ENCODE results near the gene EPC1. TPM values are rescaled to one million over a fixed set of nuclear protein-coding genes. Genes with fewer than 3 reads are reported as not detected.
A peak's percentile ranks its signal among the peaks of the same experiment; 100 is the strongest.
"Not testable (repeated sequence)": the region's sequence is repeated elsewhere in the genome, so short reads cannot be mapped to it uniquely, and the experiment has no call there.

EPC1 gene
- polyA plus RNA-seq, 12 donors: 37.8 to 108 (median 46.7) TPM

GRCh38 chr10:32374605-32375004 lies 27.6 kb upstream of the EPC1 start:
- DNase-seq: no peak

DNA sequence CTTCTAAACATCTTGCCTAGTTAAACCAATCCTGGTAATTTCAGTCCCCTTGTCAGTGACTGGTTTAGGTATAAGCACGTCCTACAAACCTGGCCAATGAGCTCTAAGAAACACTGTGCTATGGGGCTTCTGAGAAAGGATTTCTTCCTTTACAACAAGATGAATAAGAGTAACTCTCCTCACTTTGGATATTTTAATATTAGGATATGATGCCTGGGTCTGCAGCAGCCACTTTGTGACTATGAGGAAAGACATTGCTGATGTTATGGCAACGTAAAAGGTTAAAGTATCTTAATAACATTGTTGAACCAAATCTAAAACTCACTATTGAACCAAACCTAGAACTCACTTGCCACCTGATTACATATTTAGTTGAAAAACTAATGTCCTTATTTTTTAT lies 26.5 kb upstream of the EPC1 start:
- DNase-seq: no peak

DNA sequence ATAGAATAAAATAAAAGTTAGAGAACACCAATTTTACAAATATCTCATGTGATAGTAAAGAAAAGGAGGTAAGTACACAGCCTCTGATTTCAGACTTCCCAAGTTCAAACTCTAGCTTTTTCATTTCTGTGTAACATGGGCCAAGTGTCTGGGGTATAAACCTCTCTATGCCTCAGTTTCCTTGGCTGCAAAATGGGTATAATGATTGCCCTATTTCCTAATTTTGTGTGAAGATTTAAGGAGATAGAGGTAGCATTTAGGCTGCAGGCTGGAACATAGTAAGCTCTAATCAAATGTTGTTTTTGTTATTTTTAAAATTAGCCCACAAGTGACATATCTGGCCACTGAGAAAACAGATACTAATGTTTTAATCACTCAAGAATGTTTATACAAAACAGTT lies 26.1 kb upstream of the EPC1 start:
- DNase-seq: no peak

DNA sequence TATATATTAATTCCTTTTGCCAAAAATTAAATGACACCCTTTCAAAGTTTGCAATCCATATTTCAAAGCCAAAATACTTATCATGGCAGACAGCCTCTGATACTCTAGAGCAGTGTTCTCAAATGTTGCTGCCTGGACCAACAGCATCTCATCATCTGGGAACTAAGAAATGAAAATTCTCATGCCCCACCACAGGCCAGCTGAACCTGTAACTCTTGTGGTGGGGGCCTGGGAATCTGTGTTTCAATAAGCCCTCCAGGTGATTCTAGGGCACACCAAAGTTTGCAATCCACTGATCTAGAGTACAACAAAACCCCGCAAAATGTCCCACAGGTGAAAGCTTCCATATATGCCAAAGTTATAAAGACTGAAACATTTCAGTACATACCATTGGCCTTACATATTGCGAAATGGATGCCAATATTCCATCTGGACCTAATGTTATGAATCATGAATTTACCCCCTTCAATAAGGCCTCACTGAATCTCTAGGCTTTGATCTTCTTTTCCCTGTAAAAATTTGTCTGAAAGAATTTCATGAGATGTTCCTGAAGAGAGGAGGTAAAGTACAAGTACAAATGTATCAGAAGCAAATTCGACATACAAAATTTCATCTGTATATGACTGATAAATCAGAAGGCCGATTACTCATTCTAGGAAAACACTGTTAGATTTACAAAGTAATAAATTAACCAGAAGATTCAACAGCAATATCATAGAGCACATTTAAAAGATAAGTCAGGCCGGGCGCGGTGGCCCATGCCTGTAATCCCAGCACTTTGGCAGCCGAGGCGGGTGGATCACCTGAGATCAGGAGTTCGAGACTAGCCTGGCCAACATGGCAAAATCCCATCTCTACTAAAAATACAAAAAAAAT lies 25.3 kb upstream of the EPC1 start:
- no peak for DNase-seq

DNA sequence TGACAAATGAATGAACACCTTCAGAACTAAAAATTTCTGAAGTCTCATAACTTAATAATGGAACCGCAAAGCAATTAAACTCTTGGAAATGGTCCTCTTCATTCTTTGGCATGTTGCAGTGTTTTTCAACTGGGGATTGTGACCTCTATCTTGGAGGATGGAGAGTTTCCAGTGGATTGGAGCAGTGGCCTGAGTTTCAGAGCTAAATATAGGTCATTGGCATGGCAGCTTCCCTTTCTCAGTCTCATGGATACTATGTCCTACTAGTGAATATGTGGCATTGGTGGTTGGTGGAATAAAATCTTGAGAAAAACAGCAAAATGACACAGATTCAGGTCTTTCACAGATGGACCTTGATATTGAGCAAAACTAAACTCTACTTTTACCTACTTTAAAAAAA lies 24.1 kb upstream of the EPC1 start:
- DNase-seq: no peak

DNA sequence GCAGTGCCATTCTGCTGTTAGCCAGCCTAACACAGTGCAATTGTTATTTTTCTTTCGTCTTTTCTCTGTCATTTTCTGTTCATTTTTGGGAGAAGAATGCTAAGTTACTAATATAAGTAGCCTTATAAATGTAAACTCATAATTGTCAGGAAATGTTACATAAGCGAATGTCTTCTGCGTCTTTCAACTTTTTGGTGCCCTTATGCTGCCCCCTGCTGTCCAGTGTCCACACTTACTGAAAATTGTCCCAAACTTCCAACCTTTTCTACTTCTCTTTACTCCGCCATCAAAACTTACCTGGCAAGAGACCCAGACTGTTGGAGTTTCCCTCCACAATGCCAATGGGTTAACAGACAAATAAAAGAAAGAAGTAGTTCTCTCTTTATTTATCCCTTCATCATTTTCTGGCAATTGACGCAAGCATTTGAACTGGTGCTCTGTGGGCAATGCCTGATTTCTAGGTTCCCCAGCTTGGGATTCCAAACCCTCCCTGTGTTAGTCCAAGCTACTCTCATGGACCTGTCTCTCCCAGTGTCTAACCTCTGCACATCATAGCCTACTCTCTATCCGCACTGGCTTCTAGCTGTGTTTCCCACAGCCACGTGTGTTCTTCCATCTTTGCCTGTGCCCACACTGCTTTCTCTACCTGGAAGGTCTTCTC lies 21.0 kb upstream of the EPC1 start:
- DNase-seq: peak; percentile 79

- DNase-seq: no peak
These were observed 19.6 kb upstream of the EPC1 start for GRCh38 chr10:32366588-32366987.

GRCh38 chr10:32366111-32366510 lies 19.2 kb upstream of the EPC1 start:
- no peak for DNase-seq

DNA sequence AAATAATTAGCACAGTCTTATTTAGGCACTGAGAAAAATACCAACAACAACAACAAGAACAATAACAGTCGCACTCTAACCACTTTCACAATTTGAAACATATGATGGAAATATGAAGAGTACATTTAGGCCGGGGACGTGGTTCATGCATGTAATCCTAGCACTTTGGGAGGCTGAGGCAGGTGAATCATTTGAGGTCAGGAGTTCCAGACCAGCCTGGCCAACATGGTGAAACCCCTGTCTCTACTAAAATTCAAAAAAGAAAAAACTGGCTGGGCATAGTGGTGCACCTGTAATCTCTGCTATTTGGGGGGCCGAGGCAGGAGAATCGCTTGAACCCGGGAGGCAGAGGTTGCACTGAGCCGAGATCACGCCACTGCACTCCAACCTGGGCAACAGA lies 18.4 kb upstream of the EPC1 start:
- not testable (repeated sequence) for DNase-seq

DNA sequence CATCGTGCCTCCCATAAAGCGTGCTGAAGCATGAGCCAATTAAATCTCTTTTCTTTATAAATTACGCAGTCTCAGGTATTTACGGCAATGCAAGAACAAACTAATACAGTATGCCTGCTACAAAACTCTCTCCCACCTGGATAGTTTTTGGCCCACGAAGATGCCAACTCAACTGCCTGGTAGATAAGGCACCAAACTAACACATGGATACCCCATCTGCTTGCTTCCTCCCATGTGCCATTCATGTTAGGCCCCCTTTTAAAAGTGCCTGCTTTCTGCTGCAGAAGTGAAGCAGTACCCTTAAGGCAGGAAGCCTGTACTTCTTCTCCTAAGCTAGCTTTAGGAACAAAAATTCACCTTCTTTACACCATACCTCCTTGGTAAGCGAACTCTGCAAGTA lies 15.6 kb upstream of the EPC1 start:
- no peak for DNase-seq

DNA sequence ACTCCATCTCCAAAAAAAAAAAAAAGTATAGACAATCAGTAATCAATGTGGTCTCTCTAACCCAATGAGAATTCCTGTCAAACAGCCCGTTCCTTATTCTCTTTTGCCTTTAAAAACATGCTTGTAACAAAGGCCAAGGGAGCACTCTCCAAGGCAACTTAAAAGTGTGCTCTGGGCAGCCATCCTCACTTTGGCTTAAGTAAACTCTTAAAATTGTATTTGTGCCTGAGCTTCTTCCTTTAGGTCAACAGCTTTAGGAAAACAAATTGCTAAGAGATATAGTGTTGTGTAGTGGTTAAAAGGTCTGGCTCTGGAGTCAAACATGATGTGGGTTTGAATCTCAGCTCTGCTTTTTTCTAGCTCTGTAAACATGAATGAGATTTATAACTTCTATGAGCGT lies 13.9 kb upstream of the EPC1 start:
- DNase-seq: no peak

DNA sequence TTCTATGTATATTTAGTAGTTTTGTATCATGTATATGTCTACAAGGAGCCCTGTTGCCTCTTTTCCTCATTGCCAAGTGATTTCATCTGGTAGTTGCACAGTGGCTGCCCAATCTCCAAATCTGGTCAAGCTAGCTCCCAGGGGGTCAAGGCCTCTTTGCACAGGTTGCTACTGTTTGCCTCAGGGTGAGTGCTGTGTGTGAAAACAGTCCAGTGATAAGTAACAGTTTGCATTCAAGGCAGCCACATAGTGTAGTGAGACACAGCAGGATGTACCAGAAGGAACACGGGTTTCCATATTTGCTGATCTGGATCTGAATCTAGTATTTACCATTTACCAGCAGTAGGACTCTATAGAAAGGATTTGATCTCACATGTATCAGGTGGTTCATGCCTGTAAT lies 13.3 kb upstream of the EPC1 start:
- no peak for DNase-seq

DNA sequence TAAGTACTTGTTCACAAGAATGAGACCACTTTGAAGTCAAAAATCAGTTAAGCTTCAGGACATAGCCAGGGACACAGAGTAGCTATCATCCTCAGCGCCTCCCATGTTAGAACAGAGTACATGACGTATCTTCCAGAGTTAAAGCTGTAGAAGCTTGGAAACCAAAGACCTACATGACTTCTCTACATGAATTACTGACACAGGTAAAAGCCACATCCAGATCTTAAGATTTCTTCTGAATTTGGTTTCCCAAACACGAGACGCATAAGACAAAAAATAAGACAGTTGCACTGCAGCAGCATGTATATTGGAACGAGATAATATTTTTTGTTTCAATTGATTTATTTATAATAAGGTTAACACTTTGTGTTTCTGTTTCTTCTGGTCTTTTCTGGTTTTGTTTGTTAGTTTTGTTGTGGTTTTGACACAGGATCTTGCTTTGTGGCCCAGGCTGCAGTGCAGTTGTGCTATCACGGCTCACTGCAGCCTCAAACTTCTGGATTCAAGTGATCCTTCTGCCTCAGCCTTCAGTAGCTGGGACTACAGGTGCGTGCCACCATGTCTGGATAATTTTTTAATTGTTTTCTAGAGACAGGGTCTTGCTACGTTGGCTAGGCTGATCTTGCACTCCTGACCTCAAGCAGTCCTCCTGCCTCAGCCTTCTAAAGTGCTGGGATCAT lies 10.2 kb upstream of the EPC1 start:
- DNase-seq: no peak

DNA sequence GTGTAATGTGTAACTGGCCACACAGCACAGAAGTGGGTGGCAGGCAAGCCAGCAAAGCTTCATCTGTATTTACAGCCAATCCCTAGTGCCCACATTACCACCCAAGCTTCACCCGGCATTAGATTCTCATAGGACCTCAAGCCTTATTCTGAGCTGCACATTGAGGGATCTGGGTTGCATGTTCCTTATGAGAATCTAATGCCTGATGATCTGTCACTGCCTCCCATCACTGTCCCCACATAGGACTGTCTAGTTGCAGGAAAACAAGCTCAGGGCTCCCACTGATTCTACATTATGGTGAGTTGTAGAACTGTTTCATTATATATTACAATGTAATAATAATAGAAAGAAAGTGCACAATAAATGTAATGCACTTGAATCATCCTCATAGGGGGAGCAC lies 7.7 kb upstream of the EPC1 start:
- not testable (repeated sequence) for DNase-seq

DNA sequence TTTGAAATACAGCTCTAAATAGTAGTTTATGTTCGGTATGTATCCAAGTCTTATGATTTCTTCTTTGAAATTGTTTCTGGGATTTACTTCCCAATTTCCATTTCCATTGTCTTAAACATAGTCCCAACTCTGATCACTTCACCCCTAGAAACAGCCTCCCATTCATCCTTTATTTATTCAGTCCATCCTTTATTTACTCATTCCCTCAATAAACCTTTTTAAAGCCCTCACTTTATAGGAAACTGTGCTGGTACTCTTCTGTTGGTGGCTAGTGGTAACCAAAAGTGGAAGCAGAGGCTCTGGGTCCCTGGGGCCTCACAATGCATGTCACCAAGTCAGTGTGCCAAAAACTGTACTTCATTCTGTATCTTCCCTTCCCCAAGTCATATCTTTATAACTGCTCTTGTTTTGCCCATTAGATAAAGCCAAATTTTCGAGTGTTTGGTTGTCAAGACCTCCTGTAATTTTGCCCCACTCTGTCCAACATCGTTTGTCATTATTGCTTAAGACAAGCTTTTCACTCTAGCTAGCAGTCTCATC lies 3.9 kb upstream of the EPC1 start:
- DNase-seq: no peak

DNA sequence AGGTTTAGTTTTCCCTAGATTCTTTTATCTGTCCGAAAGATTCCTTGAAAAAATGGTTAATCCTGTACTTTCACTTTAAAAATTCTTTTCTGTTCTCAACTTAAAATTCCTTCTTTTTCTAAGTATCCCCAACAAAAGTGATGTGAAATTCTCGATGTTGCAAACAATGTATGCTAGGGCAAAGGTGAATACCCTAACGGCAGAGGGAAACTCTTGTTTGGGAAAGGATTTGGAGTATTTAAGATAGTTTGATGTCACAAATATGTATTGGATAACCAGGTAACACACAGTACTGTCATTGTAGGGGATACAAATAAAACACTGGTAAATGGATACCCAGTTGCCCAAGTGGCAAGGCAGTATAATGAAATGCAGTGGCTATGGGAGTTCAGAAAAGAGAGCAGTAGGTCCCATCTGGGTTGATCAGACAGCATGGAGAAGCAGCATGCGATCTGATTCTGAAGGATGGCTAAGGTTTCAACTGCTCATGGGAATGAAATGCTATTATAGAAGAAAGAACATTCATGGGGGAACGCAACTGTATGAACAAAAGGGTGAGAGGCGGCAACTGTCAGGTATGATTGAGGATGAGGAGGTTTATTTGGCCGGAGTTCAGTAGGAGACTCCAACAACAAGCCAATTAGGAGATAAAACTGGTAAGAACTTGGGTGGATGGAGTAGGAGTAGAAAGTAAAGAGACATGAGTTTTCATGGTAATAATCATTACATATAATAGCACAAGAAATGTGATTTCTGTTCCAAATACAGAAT lies 3.2 kb upstream of the EPC1 start:
- DNase-seq: no peak

GRCh38 chr10:32349199-32349585 lies 2.2 kb upstream of the EPC1 start:
- DNase-seq: no peak

GRCh38 chr10:32348297-32349198 lies 1.6 kb upstream of the EPC1 start:
- DNase-seq: no peak

GRCh38 chr10:32347363-32348022 lies 535 bp upstream of the EPC1 start:
- no peak for DNase-seq

- peak; percentile 94 for DNase-seq
These were observed 816 bp downstream of the EPC1 start for GRCh38 chr10:32346134-32346550.

All from muscle of arm (tissue), 12 donors.